HCT116 (cell line): Measurements from ENCODE around the gene ZIC4. TPM values are rescaled to one million over a fixed set of nuclear protein-coding genes. Genes with fewer than 3 reads are reported as not detected.

Source experiments
- ATAC-seq: fragments of 200-7000 bp; cut with Tn5 transposase; 2 replicates; pipeline ENCODE4 v1.9.1; 2020; ENCODE audit warnings: mild to moderate bottlenecking, moderate library complexity
- BruUV-seq: library from RNA; stranded (reverse); fragments of 400-500 nt; replicated peaks from 2 replicates; lab custom pipeline; 2021; lab: Mats Ljungman, UMichigan
- CTCF ChIA-PET: fragments of 300-600 bp; sonication (Branson Sonifier 250); formaldehyde crosslinking; loops from one replicate; lab custom pipeline; 2021; ENCODE audit warnings: antibody characterized with exemption; lab: Charles Lee
- POLR2A ChIA-PET: fragments of 300-600, 350-600 bp; sonication (Branson Sonifier 250); formaldehyde crosslinking; loops from one replicate; lab custom pipeline; 2021; ENCODE audit warnings: antibody characterized with exemption; lab: Charles Lee
- RAD21 ChIA-PET, 2 experiments: fragments of 300-600 bp; sonication (Branson Sonifier 250); formaldehyde crosslinking; loops; one replicate each; lab custom pipeline; 2023; ENCODE audit warnings: low total read pairs in 2 of 2; ENCODE audit not compliant: uncharacterized antibody in 2 of 2, unreplicated experiment in 2 of 2, low non-redundant PET in 1 of 2; lab: Charles Lee
- DNase-seq: peaks from one replicate; pipeline ENCODE4 v3.0.0-alpha.2; 2010; ENCODE audit warnings: low read depth, low spot score
- H2AFZ ChIP-seq: fragments of 200-600 bp; shearing (Covaris generic), sonication (generic); 2 replicates; pipeline ENCODE4 v1.6.1; 2017; ENCODE audit warnings: low read depth, mixed run types, mixed read lengths, antibody characterized with exemption, low read length; ENCODE audit not compliant: poor library complexity, severe bottlenecking
- H3K27ac ChIP-seq: 2 replicates; pipeline ENCODE4 v1.5.1; 2012; ENCODE audit warnings: low read depth, low read length
- H3K27me3 ChIP-seq: fragments of 200-600 bp; sonication (generic); 2 replicates; pipeline ENCODE4 v1.6.1; 2016; ENCODE audit warnings: mixed run types, low read length, mixed read lengths; ENCODE audit not compliant: insufficient read depth
- H3K36me3 ChIP-seq, 2 experiments: fragments of 200-500 bp in 1 of 2; fragments of 200-600 bp in 1 of 2; sonication (Bioruptor generic) in 1 of 2; sonication (generic) in 1 of 2; 2 replicates each; pipeline versions ENCODE4 v1.5.1 to v1.6.1; 2014 to 2016; ENCODE audit warnings: low read length in 2 of 2, inconsistent platforms in 1 of 2, mixed read lengths in 1 of 2, mixed run types in 1 of 2; ENCODE audit not compliant: insufficient read depth in 2 of 2, control insufficient read depth in 1 of 2
- H3K4me1 ChIP-seq, 2 experiments: fragments of 200-600 bp in 1 of 2; sonication (generic) in 1 of 2; 2 replicates each; pipeline versions ENCODE4 v1.5.1 to v1.6.1; 2012 to 2017; ENCODE audit warnings: low read length in 2 of 2, inconsistent platforms in 1 of 2, mild to moderate bottlenecking in 1 of 2, mixed read lengths in 1 of 2, mixed run types in 1 of 2, moderate library complexity in 1 of 2; ENCODE audit not compliant: insufficient read depth in 2 of 2, control insufficient read depth in 1 of 2
- H3K4me2 ChIP-seq: fragments of 200-600 bp; sonication (generic); 2 replicates; pipeline ENCODE4 v1.6.1; 2017; ENCODE audit warnings: mixed run types, low read length, mixed read lengths
- H3K4me3 ChIP-seq, 2 experiments: fragments of 200-600 bp in 1 of 2; sonication (generic) in 1 of 2; replicated peaks in 1 of 2; 2 replicates each; pipeline ENCODE4 v1.5.1; 2011 to 2016; ENCODE audit warnings: low read length in 2 of 2, control low read depth in 1 of 2, low read depth in 1 of 2, mild to moderate bottlenecking in 1 of 2, mixed read lengths in 1 of 2, mixed run types in 1 of 2
- H3K79me2 ChIP-seq: fragments of 200-600 bp; sonication (generic); 2 replicates; pipeline ENCODE4 v1.6.1; 2017; ENCODE audit warnings: mild to moderate bottlenecking, mixed run types, low read length, moderate library complexity, mixed read lengths; ENCODE audit not compliant: insufficient read depth
- H3K9ac ChIP-seq: fragments of 200-600 bp; sonication (generic); 2 replicates; pipeline ENCODE4 v1.6.1; 2016; ENCODE audit warnings: low read length, mixed read lengths
- H3K9me2 ChIP-seq: fragments of 200-600 bp; sonication (generic), shearing (Covaris generic); 2 replicates; pipeline ENCODE4 v1.6.1; 2017; ENCODE audit warnings: mixed run types, mild to moderate bottlenecking, moderate library complexity; ENCODE audit not compliant: insufficient read depth
- H3K9me3 ChIP-seq, 2 experiments: fragments of 200-500 bp in 1 of 2; fragments of 200-600 bp in 1 of 2; sonication (Bioruptor generic) in 1 of 2; sonication (generic) in 1 of 2; 2 replicates each; pipeline ENCODE4 v1.6.1; 2014 to 2017; ENCODE audit warnings: low read length in 2 of 2, mixed read lengths in 2 of 2, inconsistent platforms in 1 of 2, low read depth in 1 of 2, mild to moderate bottlenecking in 1 of 2, mixed run types in 1 of 2, moderate library complexity in 1 of 2; ENCODE audit not compliant: control insufficient read depth in 1 of 2, insufficient read depth in 1 of 2
- H4K20me1 ChIP-seq: fragments of 200-600 bp; sonication (generic), shearing (Covaris generic); 2 replicates; pipeline ENCODE4 v1.6.1; 2017; ENCODE audit warnings: mixed run types, mild to moderate bottlenecking, moderate library complexity; ENCODE audit not compliant: insufficient read depth
- CEBPB ChIP-seq: IDR thresholded peaks from 2 replicates; pipeline ENCODE4 v1.6.1; 2012; ENCODE audit warnings: low read depth
- EZH2phosphoT487 ChIP-seq: fragments of 200-600 bp; IDR thresholded peaks from 2 replicates; pipeline ENCODE4 v1.6.1; 2018; ENCODE audit warnings: antibody characterized with exemption, borderline replicate concordance
- JUND ChIP-seq: IDR thresholded peaks from 2 replicates; pipeline ENCODE4 v1.6.1; 2012
- POLR2AphosphoS5 ChIP-seq: IDR thresholded peaks from 2 replicates; pipeline ENCODE4 v1.6.1; 2011; ENCODE audit warnings: mild to moderate bottlenecking, low read depth, low read length, moderate library complexity
- RAD21 ChIP-seq: IDR thresholded peaks from 2 replicates; pipeline ENCODE4 v1.6.1; 2012; ENCODE audit warnings: low read depth, mild to moderate bottlenecking
- SIN3A ChIP-seq: IDR thresholded peaks from 2 replicates; pipeline ENCODE4 v1.6.1; 2012; ENCODE audit warnings: low read depth
- TCF7L2 ChIP-seq: IDR thresholded peaks from 2 replicates; pipeline ENCODE4 v1.7.0; 2011; ENCODE audit warnings: borderline replicate concordance, inconsistent platforms; ENCODE audit not compliant: insufficient read depth, insufficient read length; ENCODE audit errors: extremely low read depth
- intact Hi-C: fragments of 100-400 bp; cut with micrococcal nuclease; formaldehyde crosslinking; loops from 2 replicates; pipeline ENCODE4 v1.10.0; 2022
- total RNA-seq: library from RNA; stranded (reverse); gene quantifications from one replicate; pipeline ENCODE4 v1.2.1, GENCODE V29; 2021; ENCODE audit not compliant: unreplicated experiment
- TF ChIP-seq, protein P1 (sequence below): IDR thresholded peaks from 2 replicates; pipeline ENCODE4 v1.6.1; 2011; ENCODE audit warnings: mild to moderate bottlenecking, low read length, moderate library complexity; ENCODE audit not compliant: insufficient replicate concordance; ENCODE audit errors: extremely low read depth
- TF ChIP-seq, protein P2 (sequence below): IDR thresholded peaks from 2 replicates; pipeline ENCODE4 v1.6.1; 2012
- TF ChIP-seq, protein P3 (sequence below): IDR thresholded peaks from 2 replicates; pipeline ENCODE4 v1.6.1; 2012; ENCODE audit warnings: low read depth

Gene ZIC4
- total RNA-seq, 1 experiment from 2014 or later = not detected

DNA sequence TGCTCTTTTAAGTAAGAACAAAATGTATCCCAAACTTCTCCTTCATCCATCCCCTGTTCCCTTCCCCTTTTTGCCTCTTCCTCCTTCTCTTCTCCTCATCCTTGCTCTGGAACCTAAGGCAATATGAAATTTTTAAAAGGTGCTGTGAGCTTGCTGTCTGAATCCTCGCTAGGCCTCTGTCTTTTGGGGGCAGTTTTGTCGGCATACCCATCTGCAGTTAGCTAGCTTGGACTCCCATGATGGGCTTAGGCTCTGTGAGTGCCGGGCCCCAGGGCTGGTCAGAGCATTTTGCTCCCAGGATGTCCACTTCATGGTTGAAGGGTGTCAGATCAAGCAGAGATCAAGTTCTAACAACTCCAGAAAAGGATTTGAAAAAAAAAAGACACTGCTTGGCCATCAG lies 21.4 kb upstream of the ZIC4 start (continued):
- TF ChIP-seq, protein P1, sequence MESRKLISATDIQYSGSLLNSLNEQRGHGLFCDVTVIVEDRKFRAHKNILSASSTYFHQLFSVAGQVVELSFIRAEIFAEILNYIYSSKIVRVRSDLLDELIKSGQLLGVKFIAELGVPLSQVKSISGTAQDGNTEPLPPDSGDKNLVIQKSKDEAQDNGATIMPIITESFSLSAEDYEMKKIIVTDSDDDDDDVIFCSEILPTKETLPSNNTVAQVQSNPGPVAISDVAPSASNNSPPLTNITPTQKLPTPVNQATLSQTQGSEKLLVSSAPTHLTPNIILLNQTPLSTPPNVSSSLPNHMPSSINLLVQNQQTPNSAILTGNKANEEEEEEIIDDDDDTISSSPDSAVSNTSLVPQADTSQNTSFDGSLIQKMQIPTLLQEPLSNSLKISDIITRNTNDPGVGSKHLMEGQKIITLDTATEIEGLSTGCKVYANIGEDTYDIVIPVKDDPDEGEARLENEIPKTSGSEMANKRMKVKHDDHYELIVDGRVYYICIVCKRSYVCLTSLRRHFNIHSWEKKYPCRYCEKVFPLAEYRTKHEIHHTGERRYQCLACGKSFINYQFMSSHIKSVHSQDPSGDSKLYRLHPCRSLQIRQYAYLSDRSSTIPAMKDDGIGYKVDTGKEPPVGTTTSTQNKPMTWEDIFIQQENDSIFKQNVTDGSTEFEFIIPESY = no peak
- TF ChIP-seq, protein P2, sequence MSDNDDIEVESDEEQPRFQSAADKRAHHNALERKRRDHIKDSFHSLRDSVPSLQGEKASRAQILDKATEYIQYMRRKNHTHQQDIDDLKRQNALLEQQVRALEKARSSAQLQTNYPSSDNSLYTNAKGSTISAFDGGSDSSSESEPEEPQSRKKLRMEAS = no peak
- TF ChIP-seq SIN3A (no peak), TCF7L2 (no peak)

DNA sequence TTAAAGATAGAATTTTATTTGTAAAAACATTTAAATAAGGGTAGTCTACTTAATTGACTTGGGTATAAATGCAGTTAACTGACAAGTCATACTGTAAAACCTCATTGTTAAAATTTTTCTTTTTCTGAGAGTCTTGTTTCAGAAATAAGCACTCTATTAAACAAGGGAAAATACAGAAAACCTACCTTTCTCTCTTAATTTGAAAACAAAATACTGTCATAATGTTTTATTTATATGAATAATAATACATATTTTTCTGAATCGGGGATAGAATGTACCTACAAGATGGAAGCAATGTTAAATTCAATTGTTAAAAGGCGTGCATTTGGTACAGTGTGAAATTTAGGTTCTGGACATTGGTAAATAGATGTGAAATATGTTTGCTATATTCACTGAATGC lies 20.6 kb upstream of the ZIC4 start:
- H3K36me3 ChIP-seq = no peaks in the 10 kb centered on the region
- H2AFZ ChIP-seq = no peak overlapping the region
- H3K27me3 ChIP-seq = no peaks in the 10 kb centered on the region
- ChIA-PET CTCF (no interaction called here), POLR2A (no interaction called here), RAD21 (no interaction called here)
- intact Hi-C loops = no loop called here
- H3K9ac ChIP-seq = no peak overlapping the region
- H3K9me2 ChIP-seq = no peaks in the 10 kb centered on the region
- H3K4me2 ChIP-seq = no peak overlapping the region
- no peaks in the 10 kb centered on the region for H3K4me1 ChIP-seq
- no TSS peak for BruUV-seq
- DNase-seq (no peak), ATAC-seq (no peak)
- no peaks in the 10 kb centered on the region for H4K20me1 ChIP-seq
- no peaks in the 10 kb centered on the region for H3K9me3 ChIP-seq
- no peaks in the 10 kb centered on the region for H3K79me2 ChIP-seq
- H3K27ac ChIP-seq = no peak overlapping the region
- H3K4me3 ChIP-seq = no peak overlapping the region
- TF ChIP-seq, protein P3, sequence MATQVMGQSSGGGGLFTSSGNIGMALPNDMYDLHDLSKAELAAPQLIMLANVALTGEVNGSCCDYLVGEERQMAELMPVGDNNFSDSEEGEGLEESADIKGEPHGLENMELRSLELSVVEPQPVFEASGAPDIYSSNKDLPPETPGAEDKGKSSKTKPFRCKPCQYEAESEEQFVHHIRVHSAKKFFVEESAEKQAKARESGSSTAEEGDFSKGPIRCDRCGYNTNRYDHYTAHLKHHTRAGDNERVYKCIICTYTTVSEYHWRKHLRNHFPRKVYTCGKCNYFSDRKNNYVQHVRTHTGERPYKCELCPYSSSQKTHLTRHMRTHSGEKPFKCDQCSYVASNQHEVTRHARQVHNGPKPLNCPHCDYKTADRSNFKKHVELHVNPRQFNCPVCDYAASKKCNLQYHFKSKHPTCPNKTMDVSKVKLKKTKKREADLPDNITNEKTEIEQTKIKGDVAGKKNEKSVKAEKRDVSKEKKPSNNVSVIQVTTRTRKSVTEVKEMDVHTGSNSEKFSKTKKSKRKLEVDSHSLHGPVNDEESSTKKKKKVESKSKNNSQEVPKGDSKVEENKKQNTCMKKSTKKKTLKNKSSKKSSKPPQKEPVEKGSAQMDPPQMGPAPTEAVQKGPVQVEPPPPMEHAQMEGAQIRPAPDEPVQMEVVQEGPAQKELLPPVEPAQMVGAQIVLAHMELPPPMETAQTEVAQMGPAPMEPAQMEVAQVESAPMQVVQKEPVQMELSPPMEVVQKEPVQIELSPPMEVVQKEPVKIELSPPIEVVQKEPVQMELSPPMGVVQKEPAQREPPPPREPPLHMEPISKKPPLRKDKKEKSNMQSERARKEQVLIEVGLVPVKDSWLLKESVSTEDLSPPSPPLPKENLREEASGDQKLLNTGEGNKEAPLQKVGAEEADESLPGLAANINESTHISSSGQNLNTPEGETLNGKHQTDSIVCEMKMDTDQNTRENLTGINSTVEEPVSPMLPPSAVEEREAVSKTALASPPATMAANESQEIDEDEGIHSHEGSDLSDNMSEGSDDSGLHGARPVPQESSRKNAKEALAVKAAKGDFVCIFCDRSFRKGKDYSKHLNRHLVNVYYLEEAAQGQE = no peak
- no peak for TF ChIP-seq POLR2AphosphoS5
- no peak for TF ChIP-seq CEBPB
- TF ChIP-seq SIN3A = no peak
- no peak for TF ChIP-seq EZH2phosphoT487
- TF ChIP-seq RAD21 = no peak
- TF ChIP-seq, protein P2 = no peak
- TF ChIP-seq, protein P1 = no peak
- TF ChIP-seq JUND = no peak
